ENCODE data around the gene XIRP2.

Gene XIRP2

GRCh38 chr2:166984797-166985196 is 96.5 kb downstream of the XIRP2 start:
- H3K9me3 ChIP-seq (ENCODE audit: low read depth, low read length) = no peaks in the 10 kb centered on the region
- no peak overlapping the region for H3K4me3 ChIP-seq
- no peak for DNase-seq (ENCODE audit: low read depth, low spot score)
- no peak overlapping the region for H3K9ac ChIP-seq (ENCODE audit: insufficient read length)
- H3K36me3 ChIP-seq (ENCODE audit: insufficient read depth, low read length) = no peaks in the 10 kb centered on the region
- no peak overlapping the region for H3K27ac ChIP-seq
- TF ChIP-seq EZH2 (IDR thresholded peaks at IDR 0.05) (no peak), FOXP2 (optimal IDR thresholded peaks at IDR 0.05; ENCODE audit: control extremely low read depth, extremely low read length, insufficient read depth) (no peak), POLR2AphosphoS5 (IDR thresholded peaks at IDR 0.05; ENCODE audit: borderline replicate concordance, low read depth, low read length) (no peak)

- no peak for DNase-seq (ENCODE audit: low read depth, low spot score)
- no peak overlapping the region for H3K4me3 ChIP-seq
Measured at GRCh38 chr2:166994588-166995336, 106.5 kb downstream of the XIRP2 start.

GRCh38 chr2:166996465-166996864 is 108.2 kb downstream of the XIRP2 start:
- TF ChIP-seq FOXP2 (optimal IDR thresholded peaks at IDR 0.05; ENCODE audit: control extremely low read depth, extremely low read length, insufficient read depth) = no peak
- no peak for TF ChIP-seq EZH2 (IDR thresholded peaks at IDR 0.05)
- no peak for TF ChIP-seq POLR2AphosphoS5 (IDR thresholded peaks at IDR 0.05; ENCODE audit: borderline replicate concordance, low read depth, low read length)
- Histone ChIP-seq H3K27ac (no peak overlapping the region), H3K9ac (ENCODE audit: insufficient read length) (no peak overlapping the region), H3K4me3 (no peak overlapping the region), H3K36me3 (ENCODE audit: insufficient read depth, low read length) (no peaks in the 10 kb centered on the region), H3K9me3 (ENCODE audit: low read depth, low read length) (no peaks in the 10 kb centered on the region)
- DNase-seq (ENCODE audit: low read depth, low spot score) = no peak

More at GRCh38 chr2:166994588-166995336, 106.5 kb downstream of the XIRP2 start:
- Histone ChIP-seq H3K36me3 (ENCODE audit: insufficient read depth, low read length) (no peaks in the 10 kb centered on the region), H3K27ac (no peak overlapping the region), H3K9me3 (ENCODE audit: low read depth, low read length) (no peaks in the 10 kb centered on the region), H3K9ac (ENCODE audit: insufficient read length) (no peak overlapping the region)
- TF ChIP-seq POLR2AphosphoS5 (IDR thresholded peaks at IDR 0.05; ENCODE audit: borderline replicate concordance, low read depth, low read length) = no peak
- no peak for TF ChIP-seq FOXP2 (optimal IDR thresholded peaks at IDR 0.05; ENCODE audit: control extremely low read depth, extremely low read length, insufficient read depth)
- no peak for TF ChIP-seq EZH2 (IDR thresholded peaks at IDR 0.05)

- no peaks in the 10 kb centered on the region for H3K36me3 ChIP-seq (ENCODE audit: insufficient read depth, low read length)
- H3K9me3 ChIP-seq (ENCODE audit: low read depth, low read length) = no peaks in the 10 kb centered on the region
- H3K4me3 ChIP-seq = no peak overlapping the region
- no peak overlapping the region for H3K27ac ChIP-seq
- DNase-seq (ENCODE audit: low read depth, low spot score) = no peak
- no peak overlapping the region for H3K9ac ChIP-seq (ENCODE audit: insufficient read length)
- TF ChIP-seq POLR2AphosphoS5 (IDR thresholded peaks at IDR 0.05; ENCODE audit: borderline replicate concordance, low read depth, low read length) (no peak), FOXP2 (optimal IDR thresholded peaks at IDR 0.05; ENCODE audit: control extremely low read depth, extremely low read length, insufficient read depth) (no peak), EZH2 (IDR thresholded peaks at IDR 0.05) (no peak)
Measured at GRCh38 chr2:167001165-167001564, 112.9 kb downstream of the XIRP2 start.

- H3K36me3 ChIP-seq (ENCODE audit: insufficient read depth, low read length) = no peaks in the 10 kb centered on the region
- DNase-seq (ENCODE audit: low read depth, low spot score) = no peak
- no peak for TF ChIP-seq POLR2AphosphoS5 (IDR thresholded peaks at IDR 0.05; ENCODE audit: borderline replicate concordance, low read depth, low read length)
- TF ChIP-seq EZH2 (IDR thresholded peaks at IDR 0.05) = no peak
- H3K9me3 ChIP-seq (ENCODE audit: low read depth, low read length) = no peaks in the 10 kb centered on the region
- no peak overlapping the region for H3K27ac ChIP-seq
- H3K4me3 ChIP-seq = no peak overlapping the region
- no peak overlapping the region for H3K9ac ChIP-seq (ENCODE audit: insufficient read length)
Measured at GRCh38 chr2:167005096-167005495, 116.8 kb downstream of the XIRP2 start.

- Histone ChIP-seq H3K27ac (no peak overlapping the region), H3K9me3 (ENCODE audit: low read depth, low read length) (no peaks in the 10 kb centered on the region), H3K9ac (ENCODE audit: insufficient read length) (no peak overlapping the region), H3K36me3 (ENCODE audit: insufficient read depth, low read length) (no peaks in the 10 kb centered on the region), H3K4me3 (no peak overlapping the region)
- DNase-seq (ENCODE audit: low read depth, low spot score) = no peak
- TF ChIP-seq POLR2AphosphoS5 (IDR thresholded peaks at IDR 0.05; ENCODE audit: borderline replicate concordance, low read depth, low read length) = no peak
- no peak for TF ChIP-seq EZH2 (IDR thresholded peaks at IDR 0.05)
- no peak for TF ChIP-seq FOXP2 (optimal IDR thresholded peaks at IDR 0.05; ENCODE audit: control extremely low read depth, extremely low read length, insufficient read depth)
Measured at GRCh38 chr2:167013227-167013626, 124.9 kb downstream of the XIRP2 start.

- H3K9ac ChIP-seq (ENCODE audit: insufficient read length) = no peak overlapping the region
- H3K9me3 ChIP-seq (ENCODE audit: low read depth, low read length) = no peaks in the 10 kb centered on the region
- no peak overlapping the region for H3K4me3 ChIP-seq
- TF ChIP-seq POLR2AphosphoS5 (IDR thresholded peaks at IDR 0.05; ENCODE audit: borderline replicate concordance, low read depth, low read length) (no peak), EZH2 (IDR thresholded peaks at IDR 0.05) (no peak), FOXP2 (optimal IDR thresholded peaks at IDR 0.05; ENCODE audit: control extremely low read depth, extremely low read length, insufficient read depth) (no peak)
- no peak overlapping the region for H3K27ac ChIP-seq
- DNase-seq (ENCODE audit: low read depth, low spot score) = no peak
- H3K36me3 ChIP-seq (ENCODE audit: insufficient read depth, low read length) = no peaks in the 10 kb centered on the region
Measured at GRCh38 chr2:167015806-167016205, 127.5 kb downstream of the XIRP2 start.

GRCh38 chr2:167017021-167017420 is 128.7 kb downstream of the XIRP2 start:
- Histone ChIP-seq H3K36me3 (ENCODE audit: insufficient read depth, low read length) (no peaks in the 10 kb centered on the region), H3K9ac (ENCODE audit: insufficient read length) (no peak overlapping the region), H3K4me3 (no peak overlapping the region), H3K27ac (no peak overlapping the region), H3K9me3 (ENCODE audit: low read depth, low read length) (no peaks in the 10 kb centered on the region)
- no peak for TF ChIP-seq FOXP2 (optimal IDR thresholded peaks at IDR 0.05; ENCODE audit: control extremely low read depth, extremely low read length, insufficient read depth)
- DNase-seq (ENCODE audit: low read depth, low spot score) = no peak

- DNase-seq (ENCODE audit: low read depth, low spot score) = no peak
- no peak for TF ChIP-seq POLR2AphosphoS5 (IDR thresholded peaks at IDR 0.05; ENCODE audit: borderline replicate concordance, low read depth, low read length)
- no peak for TF ChIP-seq EZH2 (IDR thresholded peaks at IDR 0.05)
- TF ChIP-seq FOXP2 (optimal IDR thresholded peaks at IDR 0.05; ENCODE audit: control extremely low read depth, extremely low read length, insufficient read depth) = no peak
- Histone ChIP-seq H3K9me3 (ENCODE audit: low read depth, low read length) (no peaks in the 10 kb centered on the region), H3K9ac (ENCODE audit: insufficient read length) (no peak overlapping the region), H3K27ac (no peak overlapping the region), H3K4me3 (no peak overlapping the region), H3K36me3 (ENCODE audit: insufficient read depth, low read length) (no peaks in the 10 kb centered on the region)
Measured at GRCh38 chr2:167018590-167018989, 130.3 kb downstream of the XIRP2 start.

Data from SK-N-MC (cell line).